ENCODE data around the gene SP140. TPM values are rescaled to one million over a fixed set of nuclear protein-coding genes. Genes with fewer than 3 reads are reported as not detected.

SP140 gene
- total and polyA plus RNA-seq, 7 donors = 0.19 to 0.59 (median 0.35) TPM

DNA sequence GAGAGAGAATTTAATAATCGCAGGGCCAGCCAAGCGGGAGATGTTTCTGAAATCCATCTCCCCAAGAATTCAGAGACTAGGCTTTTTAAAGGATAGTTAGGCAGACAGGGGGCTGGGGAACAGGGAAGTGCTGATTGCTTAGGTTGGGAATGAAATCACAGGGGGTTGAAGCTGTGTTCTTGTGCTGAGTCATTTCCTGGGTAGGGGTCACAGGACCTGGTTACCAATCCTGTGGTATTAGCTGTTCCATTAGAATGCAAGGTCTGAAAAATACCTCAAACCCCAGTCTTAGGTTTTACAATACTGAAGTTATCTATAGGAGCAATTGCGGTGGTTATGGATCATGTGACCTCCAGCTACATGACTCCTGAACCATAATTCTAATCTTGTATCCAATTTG is 4.6 kb downstream of the SP140 start:
- 93 to 95% (median 95%) methylated on average over 3 of the region's 3 CpGs for WGBS, 3 donors
- Histone ChIP-seq H3K4me1 (no peaks in the 10 kb centered on the region), H3K27me3 (ENCODE audit: insufficient read depth in 3 of 3, low read length in 2 of 3) (no peaks in the 10 kb centered on the region), H3K4me3 (no peak overlapping the region), H3K27ac (no peak overlapping the region), H3K9me3 (no peaks in the 10 kb centered on the region), H3K36me3 (ENCODE audit: insufficient read depth in 1 of 2, low read depth in 1 of 2) (no peaks in the 10 kb centered on the region)
- ATAC-seq = no peak
- no peak for DNase-seq
- TF ChIP-seq, protein P1, sequence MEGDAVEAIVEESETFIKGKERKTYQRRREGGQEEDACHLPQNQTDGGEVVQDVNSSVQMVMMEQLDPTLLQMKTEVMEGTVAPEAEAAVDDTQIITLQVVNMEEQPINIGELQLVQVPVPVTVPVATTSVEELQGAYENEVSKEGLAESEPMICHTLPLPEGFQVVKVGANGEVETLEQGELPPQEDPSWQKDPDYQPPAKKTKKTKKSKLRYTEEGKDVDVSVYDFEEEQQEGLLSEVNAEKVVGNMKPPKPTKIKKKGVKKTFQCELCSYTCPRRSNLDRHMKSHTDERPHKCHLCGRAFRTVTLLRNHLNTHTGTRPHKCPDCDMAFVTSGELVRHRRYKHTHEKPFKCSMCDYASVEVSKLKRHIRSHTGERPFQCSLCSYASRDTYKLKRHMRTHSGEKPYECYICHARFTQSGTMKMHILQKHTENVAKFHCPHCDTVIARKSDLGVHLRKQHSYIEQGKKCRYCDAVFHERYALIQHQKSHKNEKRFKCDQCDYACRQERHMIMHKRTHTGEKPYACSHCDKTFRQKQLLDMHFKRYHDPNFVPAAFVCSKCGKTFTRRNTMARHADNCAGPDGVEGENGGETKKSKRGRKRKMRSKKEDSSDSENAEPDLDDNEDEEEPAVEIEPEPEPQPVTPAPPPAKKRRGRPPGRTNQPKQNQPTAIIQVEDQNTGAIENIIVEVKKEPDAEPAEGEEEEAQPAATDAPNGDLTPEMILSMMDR (IDR thresholded peaks at IDR 0.05) = no peak
- intact Hi-C loops (cut with DNase I) = no loop called here

DNA sequence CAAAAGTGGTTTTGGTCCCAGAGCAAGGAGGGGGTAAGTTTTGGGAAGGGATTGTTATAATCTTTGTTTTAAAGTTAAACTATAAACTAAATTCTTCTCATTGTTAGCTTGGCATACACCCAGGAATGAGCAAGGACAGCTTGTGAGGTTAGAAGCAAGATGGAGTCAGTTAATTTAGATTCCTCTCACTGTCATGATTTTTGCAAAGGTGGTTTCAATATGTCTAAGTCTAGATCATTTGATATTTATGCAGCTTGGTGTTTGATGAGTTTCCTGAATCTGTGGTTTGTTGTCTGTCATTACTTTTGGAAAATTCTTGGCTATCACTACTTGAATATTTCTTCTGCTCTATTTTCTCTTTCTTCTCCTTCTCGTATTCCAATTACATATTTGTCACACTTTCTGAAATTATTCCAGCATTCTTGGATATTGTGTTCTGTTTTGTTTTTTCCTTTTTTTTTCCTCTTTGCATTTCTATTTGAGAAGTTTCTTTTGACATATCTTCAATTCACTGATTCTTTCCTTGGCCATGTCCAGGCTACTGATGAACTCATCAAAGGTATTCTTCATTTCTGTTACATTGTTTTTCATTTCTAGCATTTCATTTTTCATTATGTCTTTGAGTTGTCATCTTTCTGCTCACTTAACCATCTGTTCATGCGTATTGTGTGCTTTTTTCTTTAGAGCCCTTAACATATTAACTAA is 5.1 kb downstream of the SP140 start:
- WGBS, 3 donors = 66 to 85% (median 69%) methylated on average over 2 of the region's 2 CpGs
- no peaks in the 10 kb centered on the region for H3K36me3 ChIP-seq (ENCODE audit: insufficient read depth in 1 of 2, low read depth in 1 of 2)
- no peaks in the 10 kb centered on the region for H3K27me3 ChIP-seq (ENCODE audit: insufficient read depth in 3 of 3, low read length in 2 of 3)
- H3K4me3 ChIP-seq = no peak overlapping the region
- no peaks in the 10 kb centered on the region for H3K4me1 ChIP-seq
- TF ChIP-seq, protein P1 (IDR thresholded peaks at IDR 0.05) = no peak
- intact Hi-C loops (cut with DNase I) = no loop called here
- DNase-seq = no peak
- H3K9me3 ChIP-seq = no peaks in the 10 kb centered on the region
- H3K27ac ChIP-seq = no peak overlapping the region
- no peak for ATAC-seq

DNA sequence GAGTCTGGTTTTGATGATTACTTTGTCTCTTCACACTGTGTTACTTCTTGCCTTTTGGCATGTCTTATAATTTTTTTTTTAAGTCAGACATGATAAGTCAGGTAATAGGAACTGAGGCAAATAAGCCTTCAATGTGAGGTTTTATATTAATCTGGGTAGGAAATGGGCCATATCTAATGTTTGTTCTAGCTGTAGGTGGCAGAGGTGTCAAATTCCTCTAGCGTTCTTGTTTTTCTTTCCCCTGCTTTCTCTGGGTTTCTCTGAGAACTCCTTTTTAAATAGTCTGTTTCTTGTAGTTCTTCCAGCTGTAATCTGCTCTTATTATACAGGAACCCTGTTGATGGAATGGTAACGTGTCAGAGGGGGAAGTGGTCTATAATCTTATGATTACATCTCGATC is 5.7 kb downstream of the SP140 start:
- Histone ChIP-seq H3K4me3 (no peak overlapping the region), H3K4me1 (no peaks in the 10 kb centered on the region), H3K9me3 (no peaks in the 10 kb centered on the region), H3K27me3 (ENCODE audit: insufficient read depth in 3 of 3, low read length in 2 of 3) (no peaks in the 10 kb centered on the region), H3K36me3 (ENCODE audit: insufficient read depth in 1 of 2, low read depth in 1 of 2) (no peaks in the 10 kb centered on the region), H3K27ac (no peak overlapping the region)
- 65 to 71% (median 70%) methylated on average over 3 of the region's 3 CpGs for WGBS, 3 donors
- intact Hi-C loops (cut with DNase I) = no loop called here
- DNase-seq (no peak), ATAC-seq (no peak)
- TF ChIP-seq, protein P1 (IDR thresholded peaks at IDR 0.05) = no peak

DNA sequence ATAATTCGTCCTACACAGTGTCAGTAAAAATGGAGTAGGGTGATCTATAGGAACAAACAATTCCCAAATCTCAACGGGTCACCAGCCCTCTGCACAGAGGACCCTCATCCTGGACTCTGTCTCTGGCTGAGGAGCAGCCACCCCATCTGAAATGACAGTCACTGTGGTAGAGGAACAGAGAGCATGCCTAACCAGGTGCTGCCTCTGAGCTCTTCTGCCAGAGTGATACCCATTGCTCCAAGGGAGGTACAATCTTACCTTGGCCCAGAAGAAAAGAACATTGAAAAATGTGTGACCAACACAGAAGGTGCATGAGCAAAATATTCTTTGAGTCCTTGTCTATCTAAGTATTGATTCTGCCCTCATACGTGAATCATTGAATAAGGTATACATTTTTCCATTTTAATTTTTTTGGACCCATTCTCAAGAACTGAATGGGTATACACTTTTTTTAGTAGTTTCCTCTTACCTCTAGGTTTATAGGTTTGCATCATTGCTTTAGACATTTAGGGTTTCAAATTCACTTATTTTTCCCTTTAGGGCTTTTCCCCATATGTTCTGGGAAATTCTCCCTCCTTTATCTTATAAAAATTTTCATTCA is 8.7 kb downstream of the SP140 start:
- H3K4me1 ChIP-seq = no peaks in the 10 kb centered on the region
- 64 to 86% (median 84%) methylated on average over 3 of the region's 3 CpGs for WGBS, 3 donors
- no peak for ATAC-seq
- H3K36me3 ChIP-seq (ENCODE audit: insufficient read depth in 1 of 2, low read depth in 1 of 2) = no peaks in the 10 kb centered on the region
- no peak overlapping the region for H3K27ac ChIP-seq
- H3K4me3 ChIP-seq = no peak overlapping the region
- H3K27me3 ChIP-seq (ENCODE audit: insufficient read depth in 3 of 3, low read length in 2 of 3) = no peaks in the 10 kb centered on the region
- intact Hi-C loops (cut with DNase I) = no loop called here
- TF ChIP-seq, protein P1 (IDR thresholded peaks at IDR 0.05) = no peak
- DNase-seq = no peak
- no peaks in the 10 kb centered on the region for H3K9me3 ChIP-seq
